Thymus (tissue), 11 donors: ENCODE data around the gene DMAC2L. TPM values are rescaled to one million over a fixed set of nuclear protein-coding genes. Genes with fewer than 3 reads are reported as not detected.
"Not testable (repeated sequence)": the region's sequence is repeated elsewhere in the genome, so short reads cannot be mapped to it uniquely, and the experiment has no call there.

Experiments
- DNase-seq, 9 donors: peaks; one replicate each; pipeline ENCODE4 v3.0.0-alpha.2; 2013; ENCODE audit warnings: low spot score in 9 of 9, low read depth in 6 of 9, missing footprints in 1 of 9
- H3K27ac ChIP-seq, 2 donors: one replicate each; pipeline ENCODE4 v1.5.1; 2013; ENCODE audit warnings: control low read depth in 1 of 2, low read depth in 1 of 2, low read length in 1 of 2, mild to moderate bottlenecking in 1 of 2, moderate library complexity in 1 of 2
- H3K27me3 ChIP-seq, 2 donors: one replicate each; pipeline ENCODE4 v1.5.1; 2013; ENCODE audit warnings: low read length in 1 of 2; ENCODE audit not compliant: control insufficient read depth in 2 of 2, insufficient read depth in 1 of 2
- H3K36me3 ChIP-seq, 2 donors: one replicate each; pipeline ENCODE4 v1.5.1; 2013; ENCODE audit warnings: low read length in 1 of 2, mild to moderate bottlenecking in 1 of 2, moderate library complexity in 1 of 2; ENCODE audit not compliant: control insufficient read depth in 2 of 2, insufficient read depth in 2 of 2
- H3K4me1 ChIP-seq, 2 donors: one replicate each; pipeline ENCODE4 v1.5.1; 2013; ENCODE audit warnings: low read length in 2 of 2; ENCODE audit not compliant: control insufficient read depth in 2 of 2, insufficient read depth in 2 of 2
- H3K4me3 ChIP-seq, 2 donors: one replicate each; pipeline ENCODE4 v1.5.1; 2013; ENCODE audit warnings: low read length in 2 of 2, control low read depth in 1 of 2, mild to moderate bottlenecking in 1 of 2
- H3K9me3 ChIP-seq, 2 donors: one replicate each; pipeline ENCODE4 v1.5.1; 2013; ENCODE audit warnings: low read length in 1 of 2, mild to moderate bottlenecking in 1 of 2; ENCODE audit not compliant: control insufficient read depth in 2 of 2, insufficient read depth in 1 of 2
- WGBS: extraction: QIAGEN DNeasy Blood & Tissue Kit; methylation state at CpG from one replicate; pipeline ENCODE4 v1.1.7; 2013; 5-methylcytosine and 5-hydroxymethylcytosine counted together
- polyA plus RNA-seq: library from polyadenylated mRNA; stranded (reverse); fragments of 200-250 nt; gene quantifications from one replicate; pipeline ENCODE4 v1.2.3, GENCODE V29; 2013
- total RNA-seq: library from RNA; stranded (reverse); fragments of 120-200 nt; gene quantifications from one replicate; pipeline ENCODE4 v1.2.4, GENCODE V29; 2013
- donor health status: healthy.

DMAC2L gene
- total and polyA plus RNA-seq, 2 donors, result 5.2 to 22.2 TPM

GRCh38 chr14:50290306-50290705 is 21.8 kb upstream of the DMAC2L start:
- no peak overlapping the region for H3K27ac ChIP-seq
- WGBS, result over 99% methylated on average over 5 of the region's 5 CpGs

GRCh38 chr14:50299585-50299984 is 12.5 kb upstream of the DMAC2L start:
- no peak for DNase-seq
- H3K27ac ChIP-seq, result no peak overlapping the region
- no peaks in the 10 kb centered on the region for H3K27me3 ChIP-seq
- no peaks in the 10 kb centered on the region for H3K9me3 ChIP-seq
- peaks cover 0 to 14% of the 10 kb centered on the region in 2 donors for H3K36me3 ChIP-seq
- H3K4me3 ChIP-seq, result no peak overlapping the region
- no peaks in the 10 kb centered on the region for H3K4me1 ChIP-seq
- 100% methylated on average over 2 of the region's 2 CpGs for WGBS

More at GRCh38 chr14:50290306-50290705, 21.8 kb upstream of the DMAC2L start:
- Histone ChIP-seq H3K4me3 (no peak overlapping the region), H3K9me3 (no peaks in the 10 kb centered on the region), H3K4me1 (no peaks in the 10 kb centered on the region), H3K27me3 (no peaks in the 10 kb centered on the region), H3K36me3 (peaks cover 0 to 3% of the 10 kb centered on the region in 2 donors)
- no peak for DNase-seq

DNA sequence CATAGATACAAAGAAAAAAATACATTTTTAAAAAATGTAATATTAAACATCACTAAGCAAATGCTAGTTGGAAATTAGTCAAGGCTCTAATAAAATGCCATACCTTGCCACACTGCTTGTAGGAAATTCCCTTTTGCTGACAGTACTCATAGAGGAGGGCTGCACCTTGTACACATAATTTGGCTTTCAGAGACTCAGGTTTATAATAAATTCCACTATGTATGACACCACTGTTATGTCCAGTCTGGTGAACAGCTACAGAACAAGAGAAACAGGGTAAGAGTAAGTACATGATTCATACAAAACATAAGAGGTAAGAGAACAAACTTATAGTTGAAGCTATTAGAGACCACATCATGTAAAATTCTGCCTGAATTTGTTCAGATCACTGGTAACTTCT is 10.2 kb upstream of the DMAC2L start:
- no peaks in the 10 kb centered on the region for H3K27me3 ChIP-seq
- DNase-seq, result no peak

GRCh38 chr14:50303744-50304471 is 8.2 kb upstream of the DMAC2L start:
- H3K36me3 ChIP-seq, result peaks cover 0 to 14% of the 10 kb centered on the region in 2 donors
- H3K27me3 ChIP-seq, result no peaks in the 10 kb centered on the region
- H3K9me3 ChIP-seq, result no peaks in the 10 kb centered on the region
- H3K27ac ChIP-seq, result no peak overlapping the region
- no peak for DNase-seq
- WGBS, result 98% methylated on average over 8 of the region's 8 CpGs
- H3K4me1 ChIP-seq, result no peaks in the 10 kb centered on the region
- H3K4me3 ChIP-seq, result no peak overlapping the region

More for the DNA sequence above, 10.2 kb upstream of the DMAC2L start:
- Histone ChIP-seq H3K27ac (no peak overlapping the region), H3K9me3 (no peaks in the 10 kb centered on the region), H3K4me1 (no peaks in the 10 kb centered on the region), H3K4me3 (no peak overlapping the region), H3K36me3 (peaks cover 0 to 14% of the 10 kb centered on the region in 2 donors)

GRCh38 chr14:50308363-50308915 is 3.7 kb upstream of the DMAC2L start:
- no peaks in the 10 kb centered on the region for H3K36me3 ChIP-seq
- H3K27ac ChIP-seq, result no peak overlapping the region
- DNase-seq, result no peak
- H3K9me3 ChIP-seq, result no peaks in the 10 kb centered on the region
- H3K4me1 ChIP-seq, result peaks cover 9 to 14% of the 10 kb centered on the region in 2 donors
- WGBS, result 97% methylated on average over 4 of the region's 4 CpGs
- no peak overlapping the region for H3K4me3 ChIP-seq
- no peaks in the 10 kb centered on the region for H3K27me3 ChIP-seq

GRCh38 chr14:50310445-50310844 is 1.7 kb upstream of the DMAC2L start:
- H3K36me3 ChIP-seq, result peaks cover 0 to 3% of the 10 kb centered on the region in 2 donors
- H3K4me1 ChIP-seq, result peaks cover 9 to 14% of the 10 kb centered on the region in 2 donors
- H3K4me3 ChIP-seq, result no peak overlapping the region
- no peak for DNase-seq
- H3K9me3 ChIP-seq, result peaks cover 0 to 6% of the 10 kb centered on the region in 2 donors
- no peaks in the 10 kb centered on the region for H3K27me3 ChIP-seq
- WGBS, result 98% methylated on average over 4 of the region's 4 CpGs
- no peak overlapping the region for H3K27ac ChIP-seq

DNA sequence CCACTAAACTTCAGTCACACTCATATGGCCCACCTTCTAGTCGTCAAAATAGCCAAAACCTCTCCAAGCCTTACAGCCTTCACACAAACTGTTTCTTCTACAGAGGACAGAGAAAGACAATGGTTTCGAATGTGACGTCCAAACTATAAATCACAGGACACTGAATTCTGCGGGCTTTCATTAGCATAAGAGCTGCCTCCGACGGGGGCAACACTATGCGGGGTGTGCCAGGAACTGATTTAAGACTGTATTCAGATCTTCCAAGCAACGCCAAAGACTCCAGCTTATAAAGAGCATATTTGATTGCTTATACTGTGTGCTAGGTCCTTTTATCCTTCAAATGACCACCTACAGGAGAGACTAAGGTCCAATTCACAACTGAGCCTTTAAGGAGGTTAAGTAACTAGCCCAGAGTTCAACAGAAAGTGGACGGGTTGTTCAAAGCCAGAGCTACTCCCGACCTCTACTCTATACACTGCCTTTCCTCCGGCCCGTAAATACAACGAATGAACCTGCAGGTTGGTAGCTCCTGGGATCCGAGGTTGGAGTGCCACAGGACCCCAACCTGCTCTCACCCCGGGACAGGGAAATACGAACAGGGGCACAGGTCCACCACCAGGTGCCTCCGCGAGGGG is 670 bp upstream of the DMAC2L start:
- Histone ChIP-seq H3K4me1 (peaks cover 9 to 14% of the 10 kb centered on the region in 2 donors), H3K36me3 (peaks cover 0 to 3% of the 10 kb centered on the region in 2 donors), H3K9me3 (peaks cover 0 to 6% of the 10 kb centered on the region in 2 donors), H3K4me3 (peak overlapping the region; percentile 60 to 84), H3K27me3 (no peaks in the 10 kb centered on the region), H3K27ac (peak overlapping the region; percentile 50 to 86)
- 6% methylated on average over 18 of the region's 18 CpGs for WGBS
- DNase-seq, result peak in 1 of 9 donors; percentile 22

- H3K27me3 ChIP-seq, result no peaks in the 10 kb centered on the region
- H3K27ac ChIP-seq, result peak overlapping the region; percentile 86 to 98
- DNase-seq, result peak in 2 of 9 donors; percentile 47 to 52
- H3K4me3 ChIP-seq, result peak overlapping the region; percentile 60 to 84
- peaks cover 0 to 6% of the 10 kb centered on the region in 2 donors for H3K9me3 ChIP-seq
- H3K36me3 ChIP-seq, result peaks cover 0 to 3% of the 10 kb centered on the region in 2 donors
- WGBS, result 4% methylated on average over 18 of the region's 18 CpGs
- peaks cover 9 to 14% of the 10 kb centered on the region in 2 donors for H3K4me1 ChIP-seq
Measured at GRCh38 chr14:50312734-50313054, 570 bp downstream of the DMAC2L start.

GRCh38 chr14:50314098-50314497 is 2.0 kb downstream of the DMAC2L start:
- 95% methylated on average over 3 of the region's 3 CpGs for WGBS
- not testable (repeated sequence) for H3K36me3 ChIP-seq, H3K4me3 ChIP-seq, H3K27ac ChIP-seq, DNase-seq, H3K27me3 ChIP-seq, H3K9me3 ChIP-seq
- peaks cover 9 to 14% of the 10 kb centered on the region in 2 donors for H3K4me1 ChIP-seq
